ENCODE measurements around the gene LHX6.

- TF ChIP-seq, protein P1, sequence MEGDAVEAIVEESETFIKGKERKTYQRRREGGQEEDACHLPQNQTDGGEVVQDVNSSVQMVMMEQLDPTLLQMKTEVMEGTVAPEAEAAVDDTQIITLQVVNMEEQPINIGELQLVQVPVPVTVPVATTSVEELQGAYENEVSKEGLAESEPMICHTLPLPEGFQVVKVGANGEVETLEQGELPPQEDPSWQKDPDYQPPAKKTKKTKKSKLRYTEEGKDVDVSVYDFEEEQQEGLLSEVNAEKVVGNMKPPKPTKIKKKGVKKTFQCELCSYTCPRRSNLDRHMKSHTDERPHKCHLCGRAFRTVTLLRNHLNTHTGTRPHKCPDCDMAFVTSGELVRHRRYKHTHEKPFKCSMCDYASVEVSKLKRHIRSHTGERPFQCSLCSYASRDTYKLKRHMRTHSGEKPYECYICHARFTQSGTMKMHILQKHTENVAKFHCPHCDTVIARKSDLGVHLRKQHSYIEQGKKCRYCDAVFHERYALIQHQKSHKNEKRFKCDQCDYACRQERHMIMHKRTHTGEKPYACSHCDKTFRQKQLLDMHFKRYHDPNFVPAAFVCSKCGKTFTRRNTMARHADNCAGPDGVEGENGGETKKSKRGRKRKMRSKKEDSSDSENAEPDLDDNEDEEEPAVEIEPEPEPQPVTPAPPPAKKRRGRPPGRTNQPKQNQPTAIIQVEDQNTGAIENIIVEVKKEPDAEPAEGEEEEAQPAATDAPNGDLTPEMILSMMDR (IDR thresholded peaks at IDR 0.05): no peak
- TF ChIP-seq, protein P2, sequence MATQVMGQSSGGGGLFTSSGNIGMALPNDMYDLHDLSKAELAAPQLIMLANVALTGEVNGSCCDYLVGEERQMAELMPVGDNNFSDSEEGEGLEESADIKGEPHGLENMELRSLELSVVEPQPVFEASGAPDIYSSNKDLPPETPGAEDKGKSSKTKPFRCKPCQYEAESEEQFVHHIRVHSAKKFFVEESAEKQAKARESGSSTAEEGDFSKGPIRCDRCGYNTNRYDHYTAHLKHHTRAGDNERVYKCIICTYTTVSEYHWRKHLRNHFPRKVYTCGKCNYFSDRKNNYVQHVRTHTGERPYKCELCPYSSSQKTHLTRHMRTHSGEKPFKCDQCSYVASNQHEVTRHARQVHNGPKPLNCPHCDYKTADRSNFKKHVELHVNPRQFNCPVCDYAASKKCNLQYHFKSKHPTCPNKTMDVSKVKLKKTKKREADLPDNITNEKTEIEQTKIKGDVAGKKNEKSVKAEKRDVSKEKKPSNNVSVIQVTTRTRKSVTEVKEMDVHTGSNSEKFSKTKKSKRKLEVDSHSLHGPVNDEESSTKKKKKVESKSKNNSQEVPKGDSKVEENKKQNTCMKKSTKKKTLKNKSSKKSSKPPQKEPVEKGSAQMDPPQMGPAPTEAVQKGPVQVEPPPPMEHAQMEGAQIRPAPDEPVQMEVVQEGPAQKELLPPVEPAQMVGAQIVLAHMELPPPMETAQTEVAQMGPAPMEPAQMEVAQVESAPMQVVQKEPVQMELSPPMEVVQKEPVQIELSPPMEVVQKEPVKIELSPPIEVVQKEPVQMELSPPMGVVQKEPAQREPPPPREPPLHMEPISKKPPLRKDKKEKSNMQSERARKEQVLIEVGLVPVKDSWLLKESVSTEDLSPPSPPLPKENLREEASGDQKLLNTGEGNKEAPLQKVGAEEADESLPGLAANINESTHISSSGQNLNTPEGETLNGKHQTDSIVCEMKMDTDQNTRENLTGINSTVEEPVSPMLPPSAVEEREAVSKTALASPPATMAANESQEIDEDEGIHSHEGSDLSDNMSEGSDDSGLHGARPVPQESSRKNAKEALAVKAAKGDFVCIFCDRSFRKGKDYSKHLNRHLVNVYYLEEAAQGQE (IDR thresholded peaks at IDR 0.05; ENCODE audit: insufficient read depth in 1 of 2, low read depth in 2 of 2, low read length in 1 of 2): 0 out of 4 replicates have a peak, but pooled peaks of 1 of the 2 experiments have one; percentile 7
Measured at GRCh38 chr9:122159026-122159924, 69.5 kb downstream of the LHX6 start, which contains the start of the genes MORN5 and NDUFA8.

Data from Panc1 (cell line).